Measurements from ENCODE around the gene CHST13. TPM values are rescaled to one million over a fixed set of nuclear protein-coding genes. Genes with fewer than 3 reads are reported as not detected.

Gene CHST13
- total RNA-seq, 2 experiments from 2014 or later = not detected

GRCh38 chr3:126555795-126556636 is 32.1 kb downstream of the CHST13 start:
- Mint-ChIP-seq H3K4me1 (ENCODE audit: low read depth) (no peaks in the 10 kb centered on the region), H3K9me3 (no peaks in the 10 kb centered on the region), H3K36me3 (ENCODE audit: low read depth) (no peaks in the 10 kb centered on the region), H3K4me3 (no peak overlapping the region), H3K27me3 (no peaks in the 10 kb centered on the region), H3K27ac (no peak overlapping the region)
- ChIA-PET POLR2A (no interaction called here), CTCF (no interaction called here)
- Histone ChIP-seq H3K27me3 (ENCODE audit: control insufficient read depth in 1 of 2, insufficient read depth in 2 of 2, low read length in 2 of 2) (no peaks in the 10 kb centered on the region), H3K4me3 (ENCODE audit: low read length) (no peak overlapping the region), H3K27ac (ENCODE audit: low read depth in 1 of 2, low read length in 2 of 2) (no peak overlapping the region), H3K4me1 (ENCODE audit: insufficient read depth, low read length) (no peaks in the 10 kb centered on the region), H3K9me3 (ENCODE audit: control insufficient read depth in 1 of 2, insufficient read depth in 1 of 2, low read length in 2 of 2) (peaks cover 0 to 7% of the 10 kb centered on the region in 2 experiments), H3K36me3 (ENCODE audit: insufficient read depth, low read length) (no peaks in the 10 kb centered on the region)
- ATAC-seq (ENCODE audit: poor library complexity) (no peak), DNase-seq (peak in 1 of 14 experiments; percentile 20)
- TF ChIP-seq, protein P1, sequence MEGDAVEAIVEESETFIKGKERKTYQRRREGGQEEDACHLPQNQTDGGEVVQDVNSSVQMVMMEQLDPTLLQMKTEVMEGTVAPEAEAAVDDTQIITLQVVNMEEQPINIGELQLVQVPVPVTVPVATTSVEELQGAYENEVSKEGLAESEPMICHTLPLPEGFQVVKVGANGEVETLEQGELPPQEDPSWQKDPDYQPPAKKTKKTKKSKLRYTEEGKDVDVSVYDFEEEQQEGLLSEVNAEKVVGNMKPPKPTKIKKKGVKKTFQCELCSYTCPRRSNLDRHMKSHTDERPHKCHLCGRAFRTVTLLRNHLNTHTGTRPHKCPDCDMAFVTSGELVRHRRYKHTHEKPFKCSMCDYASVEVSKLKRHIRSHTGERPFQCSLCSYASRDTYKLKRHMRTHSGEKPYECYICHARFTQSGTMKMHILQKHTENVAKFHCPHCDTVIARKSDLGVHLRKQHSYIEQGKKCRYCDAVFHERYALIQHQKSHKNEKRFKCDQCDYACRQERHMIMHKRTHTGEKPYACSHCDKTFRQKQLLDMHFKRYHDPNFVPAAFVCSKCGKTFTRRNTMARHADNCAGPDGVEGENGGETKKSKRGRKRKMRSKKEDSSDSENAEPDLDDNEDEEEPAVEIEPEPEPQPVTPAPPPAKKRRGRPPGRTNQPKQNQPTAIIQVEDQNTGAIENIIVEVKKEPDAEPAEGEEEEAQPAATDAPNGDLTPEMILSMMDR (IDR thresholded peaks at IDR 0.05) = no peak
- intact Hi-C loops (cut with DNase I, micrococcal nuclease) = no loop called here

- no peaks in the 10 kb centered on the region for H3K27me3 Mint-ChIP-seq
- no peaks in the 10 kb centered on the region for H3K36me3 ChIP-seq (ENCODE audit: insufficient read depth, low read length)
- no peaks in the 10 kb centered on the region for H3K36me3 Mint-ChIP-seq (ENCODE audit: low read depth)
- no peak overlapping the region for H3K27ac ChIP-seq (ENCODE audit: low read depth in 1 of 2, low read length in 2 of 2)
- no peak overlapping the region for H3K4me3 ChIP-seq (ENCODE audit: low read length)
- ChIA-PET CTCF (no interaction called here), POLR2A (no interaction called here)
- no peaks in the 10 kb centered on the region for H3K4me1 Mint-ChIP-seq (ENCODE audit: low read depth)
- no peak overlapping the region for H3K4me3 Mint-ChIP-seq
- intact Hi-C loops (cut with DNase I, micrococcal nuclease) = no loop called here
- peaks cover 4% of the 10 kb centered on the region for H3K9me3 Mint-ChIP-seq
- DNase-seq (peak in 2 of 14 experiments; percentile 6 to 23), ATAC-seq (ENCODE audit: poor library complexity) (no peak)
- H3K9me3 ChIP-seq (ENCODE audit: control insufficient read depth in 1 of 2, insufficient read depth in 1 of 2, low read length in 2 of 2) = peaks cover 0 to 7% of the 10 kb centered on the region in 2 experiments
- H3K4me1 ChIP-seq (ENCODE audit: insufficient read depth, low read length) = no peaks in the 10 kb centered on the region
- H3K27ac Mint-ChIP-seq = no peak overlapping the region
- TF ChIP-seq, protein P1 (IDR thresholded peaks at IDR 0.05) = no peak
- H3K27me3 ChIP-seq (ENCODE audit: control insufficient read depth in 1 of 2, insufficient read depth in 2 of 2, low read length in 2 of 2) = no peaks in the 10 kb centered on the region
Measured at GRCh38 chr3:126556637-126557414, 32.9 kb downstream of the CHST13 start.

DNA sequence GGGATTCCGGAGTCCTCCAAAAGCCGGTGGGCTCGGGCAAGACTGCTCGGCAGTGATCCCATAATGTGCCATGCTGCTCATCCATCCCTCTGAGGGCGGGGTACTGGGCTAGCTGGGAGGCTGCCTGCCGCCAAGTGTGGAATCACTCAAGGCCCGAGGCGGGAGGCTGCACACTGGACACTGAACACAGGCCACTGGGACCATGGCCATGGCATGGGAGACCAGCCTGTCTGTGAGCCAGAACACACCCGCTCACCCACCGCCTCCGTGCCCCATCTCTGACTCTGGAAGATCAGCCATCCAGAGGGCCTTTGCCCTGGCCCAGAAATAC is 33.4 kb downstream of the CHST13 start:
- no peaks in the 10 kb centered on the region for H3K27me3 Mint-ChIP-seq
- Histone ChIP-seq H3K9me3 (ENCODE audit: control insufficient read depth in 1 of 2, insufficient read depth in 1 of 2, low read length in 2 of 2) (peaks cover 0 to 7% of the 10 kb centered on the region in 2 experiments), H3K27ac (ENCODE audit: low read depth in 1 of 2, low read length in 2 of 2) (no peak overlapping the region), H3K4me1 (ENCODE audit: insufficient read depth, low read length) (no peaks in the 10 kb centered on the region), H3K4me3 (ENCODE audit: low read length) (no peak overlapping the region), H3K36me3 (ENCODE audit: insufficient read depth, low read length) (no peaks in the 10 kb centered on the region), H3K27me3 (ENCODE audit: control insufficient read depth in 1 of 2, insufficient read depth in 2 of 2, low read length in 2 of 2) (no peaks in the 10 kb centered on the region)
- peak in 2 of 14 experiments; percentile 5 to 29 for DNase-seq
- no peaks in the 10 kb centered on the region for H3K4me1 Mint-ChIP-seq (ENCODE audit: low read depth)
- ChIA-PET CTCF (no interaction called here), POLR2A (no interaction called here)
- no peak overlapping the region for H3K27ac Mint-ChIP-seq
- TF ChIP-seq, protein P1 (IDR thresholded peaks at IDR 0.05) = no peak
- H3K9me3 Mint-ChIP-seq = peaks cover 6% of the 10 kb centered on the region
- ATAC-seq (ENCODE audit: poor library complexity) = no peak
- intact Hi-C loops (cut with DNase I, micrococcal nuclease) = no loop called here
- H3K4me3 Mint-ChIP-seq = no peak overlapping the region
- no peaks in the 10 kb centered on the region for H3K36me3 Mint-ChIP-seq (ENCODE audit: low read depth)
